GM19397 (cell line): ENCODE data around the gene TRNAU1AP.
"Not testable (repeated sequence)": the region's sequence is repeated elsewhere in the genome, so short reads cannot be mapped to it uniquely, and the experiment has no call there.

Experiments
- ATAC-seq: cut with Tn5 transposase; IDR thresholded peaks from one replicate; pipeline ENCODE4 v1.9.1; 2021; ENCODE audit warnings: mild to moderate bottlenecking, moderate library complexity; ENCODE audit not compliant: unreplicated experiment

Gene TRNAU1AP

GRCh38 chr1:28521502-28522164, 31.3 kb upstream of the TRNAU1AP start:
- ATAC-seq: no peak

GRCh38 chr1:28522537-28522936, 30.3 kb upstream of the TRNAU1AP start:
- not testable (repeated sequence) for ATAC-seq

GRCh38 chr1:28525002-28525642, 27.8 kb upstream of the TRNAU1AP start:
- ATAC-seq: not testable (repeated sequence)

- ATAC-seq: no peak
These were observed 26.0 kb upstream of the TRNAU1AP start for GRCh38 chr1:28526886-28527285.

- no peak for ATAC-seq
These were observed 22.4 kb upstream of the TRNAU1AP start for GRCh38 chr1:28530456-28530855.

DNA sequence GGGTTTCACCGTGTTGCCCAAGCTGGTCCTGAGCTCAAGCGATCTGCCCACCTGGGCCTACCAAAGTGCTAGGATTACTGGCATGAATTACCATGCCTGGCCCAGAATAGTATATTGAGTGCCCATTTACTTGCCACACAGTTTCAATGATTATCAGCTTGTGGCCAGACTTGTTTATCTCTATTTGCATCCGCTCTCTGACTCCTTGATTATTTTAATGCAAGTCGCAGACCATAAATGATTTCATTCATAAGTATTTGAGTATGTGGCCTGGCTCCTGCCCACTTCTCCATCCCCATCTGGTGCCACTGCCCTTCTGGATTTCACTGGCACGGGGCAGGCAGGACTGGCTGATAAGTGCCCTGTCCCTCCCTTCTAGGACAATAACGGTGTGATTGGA, 18.2 kb upstream of the TRNAU1AP start:
- no peak for ATAC-seq

DNA sequence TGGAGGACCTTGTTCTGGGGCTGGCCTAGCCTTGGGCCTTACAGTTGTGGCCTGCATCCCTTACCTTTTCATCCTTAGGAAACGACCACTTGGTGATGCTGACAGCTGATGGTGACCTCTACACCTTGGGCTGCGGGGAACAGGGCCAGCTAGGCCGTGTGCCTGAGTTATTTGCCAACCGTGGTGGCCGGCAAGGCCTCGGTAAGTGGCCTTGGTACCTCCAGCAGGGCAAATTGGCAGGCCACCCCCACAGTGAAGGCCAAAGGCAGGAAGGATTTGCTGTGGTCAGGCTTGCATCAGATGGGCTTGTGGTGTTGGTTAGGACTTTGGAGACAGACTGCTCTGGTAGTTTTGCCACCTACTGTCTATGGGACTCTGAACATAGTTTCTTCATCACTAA, 17.7 kb upstream of the TRNAU1AP start:
- no peak for ATAC-seq

- ATAC-seq: no peak
These were observed 15.3 kb upstream of the TRNAU1AP start for GRCh38 chr1:28537457-28538199.

- no peak for ATAC-seq
These were observed 14.6 kb upstream of the TRNAU1AP start for GRCh38 chr1:28538286-28538685.

- no peak for ATAC-seq
These were observed 12.2 kb upstream of the TRNAU1AP start for GRCh38 chr1:28540651-28541050.

DNA sequence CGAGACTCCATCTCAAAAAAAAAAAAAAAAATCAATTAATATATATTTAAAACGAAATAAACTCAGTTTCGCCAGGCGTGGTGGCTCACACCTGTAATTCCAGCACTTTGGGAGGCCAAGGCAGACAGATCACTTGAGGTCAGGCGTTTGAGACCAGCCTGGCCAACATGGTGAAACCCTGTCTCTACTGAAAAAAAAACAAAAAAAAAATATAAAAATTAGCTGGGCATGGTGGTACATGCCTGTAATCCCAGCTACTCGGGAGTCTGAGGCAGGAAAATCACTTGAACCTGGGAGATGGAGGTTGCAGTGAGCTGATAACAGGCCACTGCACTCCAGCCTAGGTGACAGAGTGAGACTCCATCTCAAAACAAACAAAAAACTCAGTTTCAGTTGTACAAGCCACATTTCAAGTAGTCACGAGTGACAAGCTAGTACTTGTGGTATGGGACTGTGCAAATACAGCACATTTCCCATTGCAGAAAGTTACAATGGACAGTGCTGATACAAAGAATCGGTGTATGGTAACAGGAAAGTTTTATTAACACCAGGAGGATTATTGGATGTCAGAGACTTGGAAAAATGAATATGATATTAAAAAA, 11.4 kb upstream of the TRNAU1AP start:
- not testable (repeated sequence) for ATAC-seq

DNA sequence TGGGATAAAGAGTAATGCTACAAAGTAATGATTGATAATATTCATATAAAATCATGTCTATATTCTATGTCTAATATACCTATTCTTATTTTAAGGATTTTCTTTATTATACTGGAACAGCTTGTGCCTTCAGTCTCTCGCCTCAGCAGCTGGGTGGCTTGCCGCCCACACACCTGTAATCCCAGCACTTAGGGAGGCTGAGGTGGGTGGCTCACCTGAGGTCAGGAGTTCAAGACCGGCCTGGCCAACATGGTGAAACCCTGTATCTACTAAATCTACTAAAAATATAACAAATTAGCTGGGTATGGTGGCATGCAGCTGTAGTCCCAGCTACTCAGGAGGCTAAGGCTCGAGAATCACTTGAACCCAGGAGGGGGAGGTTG, 7.6 kb upstream of the TRNAU1AP start:
- ATAC-seq: no peak

DNA sequence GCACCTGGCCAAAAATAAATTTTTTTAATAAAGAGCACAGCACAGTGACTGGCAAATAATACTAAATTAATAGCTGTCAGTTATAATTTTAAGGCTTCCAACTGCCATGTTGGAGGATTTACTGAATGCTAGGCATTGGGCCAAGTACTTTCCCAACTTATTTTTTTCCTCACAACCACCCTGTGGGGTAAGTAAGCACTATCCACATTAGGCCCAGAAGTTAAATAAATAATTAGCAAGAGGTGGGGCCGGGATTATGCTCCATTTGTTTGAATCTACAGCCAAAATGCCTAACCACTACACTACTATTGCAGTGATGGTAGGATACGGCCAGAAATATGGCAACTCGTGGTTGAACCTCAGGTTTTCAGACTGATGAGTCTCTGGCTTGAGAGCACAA, 4.6 kb upstream of the TRNAU1AP start:
- no peak for ATAC-seq

GRCh38 chr1:28551381-28551780, 1.5 kb upstream of the TRNAU1AP start:
- ATAC-seq: no peak

DNA sequence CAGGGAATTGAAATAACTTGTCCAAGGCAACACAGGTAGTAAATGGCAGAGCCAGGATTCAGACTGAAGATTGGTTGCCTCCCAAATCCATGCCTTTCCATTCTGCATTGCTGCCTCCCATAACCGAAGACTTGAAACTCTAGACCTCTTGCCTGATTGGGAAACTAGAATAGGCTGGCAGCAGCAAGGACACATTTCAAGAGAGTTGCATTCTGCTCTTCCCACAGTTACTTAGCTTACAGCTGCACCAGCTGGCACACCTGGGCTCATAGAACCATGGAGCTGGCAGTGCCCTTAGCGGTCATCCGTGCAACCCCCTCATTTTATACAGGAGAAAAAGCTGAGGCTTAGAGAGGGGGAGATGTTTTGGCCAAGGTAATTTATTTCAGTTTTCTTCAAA, 8.0 kb downstream of the TRNAU1AP start:
- ATAC-seq: no peak

DNA sequence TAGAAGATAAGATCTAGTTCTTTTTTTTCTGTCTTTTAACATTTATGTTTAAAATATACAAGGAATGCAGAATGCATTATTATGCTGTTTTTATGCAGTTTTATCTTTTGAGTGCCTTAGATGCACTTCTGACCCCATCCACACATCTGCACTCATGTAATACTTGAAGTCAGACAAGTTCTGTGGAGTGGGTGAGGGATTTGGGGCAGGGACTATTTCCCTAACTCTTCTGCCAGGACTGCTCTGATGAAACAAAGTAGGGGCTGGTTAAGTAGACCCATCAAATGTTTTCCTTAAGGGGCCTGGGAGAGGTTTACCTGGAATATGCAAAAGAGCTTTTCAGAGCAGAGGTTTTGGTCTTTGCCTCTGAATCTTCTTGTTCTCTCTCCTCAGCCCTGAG, 11.4 kb downstream of the TRNAU1AP start:
- no peak for ATAC-seq

DNA sequence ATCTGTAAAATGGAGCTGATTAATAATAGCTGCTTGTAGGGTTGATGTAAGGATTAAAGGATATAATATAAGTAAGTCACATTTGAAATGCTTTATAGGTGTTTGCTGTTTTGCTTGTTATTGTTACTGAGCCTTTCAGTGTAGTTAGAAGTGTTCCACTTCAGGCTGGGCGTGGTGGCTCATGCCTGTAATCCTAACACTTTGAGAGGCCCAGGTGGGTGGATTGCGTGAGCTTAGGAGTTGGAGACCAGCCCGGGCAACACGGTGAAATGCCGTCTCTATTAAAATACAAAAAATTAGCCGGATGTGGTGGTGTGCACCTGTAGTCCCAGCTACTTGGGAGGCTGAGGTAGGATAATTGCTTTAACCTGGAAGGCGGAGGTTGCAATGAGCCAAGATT, 12.2 kb downstream of the TRNAU1AP start:
- no peak for ATAC-seq

GRCh38 chr1:28565726-28566125, 12.8 kb downstream of the TRNAU1AP start:
- ATAC-seq: no peak

DNA sequence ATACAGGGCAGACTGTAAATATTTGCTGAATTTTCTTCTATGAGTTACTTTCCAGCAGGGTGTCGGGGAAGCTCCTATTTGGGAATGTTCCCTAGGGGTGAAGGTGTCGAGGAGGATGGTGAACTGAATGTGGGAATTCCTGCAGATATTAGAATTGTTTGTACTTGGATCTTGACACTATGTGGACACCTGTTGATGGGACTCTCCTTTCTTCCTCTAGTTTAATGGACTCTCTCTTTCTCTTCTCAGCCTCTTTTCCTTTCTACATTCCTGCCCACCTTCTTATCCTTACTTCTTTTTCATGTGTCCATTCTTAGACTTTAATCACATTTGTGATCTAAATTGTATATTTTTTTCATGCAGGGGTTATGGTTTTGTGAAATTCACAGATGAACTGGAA, 14.0 kb downstream of the TRNAU1AP start:
- ATAC-seq: no peak

- no peak for ATAC-seq
These were observed 19.0 kb downstream of the TRNAU1AP start for GRCh38 chr1:28571911-28572310.

- not testable (repeated sequence) for ATAC-seq
These were observed 20.0 kb downstream of the TRNAU1AP start for GRCh38 chr1:28572891-28573290.

GRCh38 chr1:28573564-28573963, 20.7 kb downstream of the TRNAU1AP start:
- ATAC-seq: no peak
